HG03342 (cell line): ENCODE results near the gene GOLGA6L7.
"Not testable (repeated sequence)": the region's sequence is repeated elsewhere in the genome, so short reads cannot be mapped to it uniquely, and the experiment has no call there.

Source experiments
- ATAC-seq: cut with Tn5 transposase; IDR thresholded peaks from one replicate; pipeline ENCODE4 v1.9.1; 2021; ENCODE audit warnings: mild to moderate bottlenecking, moderate library complexity; ENCODE audit not compliant: unreplicated experiment

GOLGA6L7 gene

GRCh38 chr15:28848521-28848920, at the start of gene GOLGA6L7:
Gene GOLGA6L7, minus strand, starts transcription at chr15:28848644. Its CDS starts 95 bp downstream, at chr15:28848549.
- not testable (repeated sequence) for ATAC-seq

GRCh38 chr15:28897861-28898585, 49.6 kb upstream of the GOLGA6L7 start:
- ATAC-seq, result no peak

- no peak for ATAC-seq
Measured at GRCh38 chr15:28896951-28897350, 48.5 kb upstream of the GOLGA6L7 start.

GRCh38 chr15:28895566-28895965, 47.1 kb upstream of the GOLGA6L7 start:
- ATAC-seq, result no peak

GRCh38 chr15:28895146-28895545, 46.7 kb upstream of the GOLGA6L7 start:
- no peak for ATAC-seq

- no peak for ATAC-seq
Measured at GRCh38 chr15:28894631-28895030, 46.2 kb upstream of the GOLGA6L7 start.

GRCh38 chr15:28892789-28893610, 44.6 kb upstream of the GOLGA6L7 start:
- no peak for ATAC-seq

GRCh38 chr15:28891588-28891987, 43.1 kb upstream of the GOLGA6L7 start:
- ATAC-seq, result no peak

- no peak for ATAC-seq
Measured at GRCh38 chr15:28890711-28891495, 42.5 kb upstream of the GOLGA6L7 start.

- ATAC-seq, result not testable (repeated sequence)
Measured at GRCh38 chr15:28890291-28890690, 41.8 kb upstream of the GOLGA6L7 start.

- ATAC-seq, result not testable (repeated sequence)
Measured at GRCh38 chr15:28889871-28890270, 41.4 kb upstream of the GOLGA6L7 start.

- no peak for ATAC-seq
Measured at GRCh38 chr15:28889346-28889745, 40.9 kb upstream of the GOLGA6L7 start.

- no peak for ATAC-seq
Measured at GRCh38 chr15:28888900-28889299, 40.5 kb upstream of the GOLGA6L7 start.

- no peak for ATAC-seq
Measured at GRCh38 chr15:28888302-28888894, 40.0 kb upstream of the GOLGA6L7 start.

GRCh38 chr15:28887339-28888174, 39.1 kb upstream of the GOLGA6L7 start:
- ATAC-seq, result no peak

GRCh38 chr15:28886431-28887338, 38.2 kb upstream of the GOLGA6L7 start:
- no peak for ATAC-seq

GRCh38 chr15:28885630-28886430, 37.4 kb upstream of the GOLGA6L7 start, which contains the start of gene APBA2:
Gene APBA2, plus strand, starts transcription at chr15:28885974. Its CDS starts 167,911 bp downstream, at chr15:29053885.
- no peak for ATAC-seq

GRCh38 chr15:28885128-28885629, 36.7 kb upstream of the GOLGA6L7 start:
- no peak for ATAC-seq
